ENCODE results near the gene ASTL. TPM values are rescaled to one million over a fixed set of nuclear protein-coding genes. Genes with fewer than 3 reads are reported as not detected.

ASTL gene
- total RNA-seq, 1 experiment from 2014 or later, result not detected

DNA sequence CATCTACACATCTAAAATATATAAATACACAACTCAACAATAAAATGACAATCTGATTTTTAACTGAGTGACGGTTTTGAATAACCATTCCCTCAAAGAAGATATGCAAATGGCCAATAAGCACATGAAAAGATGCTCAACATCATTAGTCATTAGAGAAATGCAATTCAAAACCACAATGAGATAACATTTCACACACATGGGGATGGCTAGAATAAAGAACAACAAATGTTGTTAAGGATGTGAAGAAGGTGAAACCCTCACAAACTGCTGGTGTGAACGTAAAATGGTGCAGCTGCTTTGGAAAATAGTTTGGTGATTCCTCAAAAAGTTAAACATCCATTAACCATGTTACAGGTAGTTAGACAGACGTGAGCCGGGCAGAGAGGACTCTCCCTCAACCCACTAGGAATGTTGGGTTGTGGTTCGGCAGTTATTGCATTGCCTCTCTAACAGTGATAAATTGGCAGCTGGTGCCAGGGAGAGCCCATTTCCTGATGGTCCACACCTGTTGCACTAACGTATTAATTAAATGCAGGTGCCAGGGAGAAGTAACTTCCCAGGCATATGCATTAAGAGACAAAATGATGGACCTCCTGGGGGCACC, 29.2 kb upstream of the ASTL start:
- ATAC-seq (no peak), DNase-seq (no peak)
- intact Hi-C loops (cut with micrococcal nuclease), result no loop called here
- no peaks in the 10 kb centered on the region for H4K20me1 ChIP-seq (ENCODE audit: low read length)
- no peaks in the 10 kb centered on the region for H3F3A ChIP-seq (ENCODE audit: low read length, unreplicated experiment)
- no TSS peak for BruUV-seq (replicated peaks)
- no peaks in the 10 kb centered on the region for H3K4me1 ChIP-seq (ENCODE audit: insufficient read depth, low read length)
- no peak overlapping the region for H3K4me2 ChIP-seq (ENCODE audit: low read length)
- no peak overlapping the region for H2AFZ ChIP-seq (ENCODE audit: low read length)
- no peaks in the 10 kb centered on the region for H3K79me2 ChIP-seq (ENCODE audit: low read length)
- no peak overlapping the region for H3K4me3 ChIP-seq (ENCODE audit: low read length)
- ChIA-PET CTCF (no interaction called here), POLR2A (ENCODE audit: unreplicated experiment) (no interaction called here)
- TF ChIP-seq, protein P1, sequence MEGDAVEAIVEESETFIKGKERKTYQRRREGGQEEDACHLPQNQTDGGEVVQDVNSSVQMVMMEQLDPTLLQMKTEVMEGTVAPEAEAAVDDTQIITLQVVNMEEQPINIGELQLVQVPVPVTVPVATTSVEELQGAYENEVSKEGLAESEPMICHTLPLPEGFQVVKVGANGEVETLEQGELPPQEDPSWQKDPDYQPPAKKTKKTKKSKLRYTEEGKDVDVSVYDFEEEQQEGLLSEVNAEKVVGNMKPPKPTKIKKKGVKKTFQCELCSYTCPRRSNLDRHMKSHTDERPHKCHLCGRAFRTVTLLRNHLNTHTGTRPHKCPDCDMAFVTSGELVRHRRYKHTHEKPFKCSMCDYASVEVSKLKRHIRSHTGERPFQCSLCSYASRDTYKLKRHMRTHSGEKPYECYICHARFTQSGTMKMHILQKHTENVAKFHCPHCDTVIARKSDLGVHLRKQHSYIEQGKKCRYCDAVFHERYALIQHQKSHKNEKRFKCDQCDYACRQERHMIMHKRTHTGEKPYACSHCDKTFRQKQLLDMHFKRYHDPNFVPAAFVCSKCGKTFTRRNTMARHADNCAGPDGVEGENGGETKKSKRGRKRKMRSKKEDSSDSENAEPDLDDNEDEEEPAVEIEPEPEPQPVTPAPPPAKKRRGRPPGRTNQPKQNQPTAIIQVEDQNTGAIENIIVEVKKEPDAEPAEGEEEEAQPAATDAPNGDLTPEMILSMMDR (conservative IDR thresholded peaks at IDR 0.05; ENCODE audit: low read depth, low read length), result no peak
- TF ChIP-seq EZH2 (IDR thresholded peaks at IDR 0.05; ENCODE audit: low read length, unreplicated experiment), result no peak
- no peaks in the 10 kb centered on the region for H3K36me3 ChIP-seq (ENCODE audit: low read depth, low read length)
- H3K27ac ChIP-seq (ENCODE audit: low read length), result no peak overlapping the region
- no peaks in the 10 kb centered on the region for H3K27me3 ChIP-seq (ENCODE audit: low read length)
- H3K9ac ChIP-seq (ENCODE audit: low read length), result no peak overlapping the region
- H3K9me3 ChIP-seq (ENCODE audit: low read length), result no peaks in the 10 kb centered on the region
- no peaks in the 10 kb centered on the region for H3K9me2 ChIP-seq (replicated peaks; ENCODE audit: low read length)

DNA sequence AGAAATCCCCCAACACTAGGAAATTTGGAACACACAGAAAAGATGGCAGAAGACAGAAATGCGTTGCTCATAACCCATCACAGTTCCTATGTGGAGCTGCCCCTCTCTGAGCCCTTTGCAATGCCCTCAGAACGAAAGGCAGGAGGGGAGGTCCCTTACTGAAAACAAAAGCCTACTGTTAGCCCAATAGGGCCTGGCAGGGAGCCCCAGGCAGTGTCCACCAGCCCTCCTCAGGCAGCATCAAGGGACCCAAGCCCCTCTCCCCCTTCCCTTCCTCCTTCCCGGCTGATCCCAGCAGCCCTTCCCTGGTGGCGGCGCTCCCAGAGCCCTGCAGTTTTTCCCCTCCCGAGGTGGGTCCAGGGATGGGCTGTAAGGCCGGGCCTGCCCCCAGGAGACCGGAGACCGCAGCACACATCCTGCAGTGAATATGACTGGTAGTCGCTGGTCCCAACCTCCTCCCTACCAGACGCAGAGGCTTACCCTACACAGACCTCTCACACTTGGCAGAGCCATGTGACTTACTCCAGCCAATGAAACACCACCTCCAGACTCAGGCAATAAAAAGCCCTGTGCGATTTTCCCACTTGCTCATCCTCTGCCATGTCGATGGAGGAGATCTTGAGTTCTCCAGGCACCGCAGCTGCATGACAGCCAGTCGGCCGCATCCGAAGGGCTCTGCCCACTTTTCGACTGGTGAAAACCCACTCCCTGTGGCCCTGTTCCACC, 26.3 kb upstream of the ASTL start:
- TF ChIP-seq EZH2 (IDR thresholded peaks at IDR 0.05; ENCODE audit: low read length, unreplicated experiment) (no peak), EZH2phosphoT487 (IDR thresholded peaks at IDR 0.05; ENCODE audit: borderline replicate concordance, low read length) (no peak)
- TF ChIP-seq, protein P1 (conservative IDR thresholded peaks at IDR 0.05; ENCODE audit: low read depth, low read length), result no peak
- Histone ChIP-seq H3K9me2 (replicated peaks; ENCODE audit: low read length) (no peaks in the 10 kb centered on the region), H3F3A (ENCODE audit: low read length, unreplicated experiment) (no peaks in the 10 kb centered on the region), H3K27ac (ENCODE audit: low read length) (no peak overlapping the region), H3K36me3 (ENCODE audit: low read depth, low read length) (no peaks in the 10 kb centered on the region), H3K4me3 (ENCODE audit: low read length) (no peak overlapping the region), H2AFZ (ENCODE audit: low read length) (no peak overlapping the region), H3K9ac (ENCODE audit: low read length) (no peak overlapping the region), H3K4me2 (ENCODE audit: low read length) (no peak overlapping the region), H3K4me1 (ENCODE audit: insufficient read depth, low read length) (no peaks in the 10 kb centered on the region), H3K79me2 (ENCODE audit: low read length) (no peaks in the 10 kb centered on the region), H3K27me3 (ENCODE audit: low read length) (no peaks in the 10 kb centered on the region), H4K20me1 (ENCODE audit: low read length) (no peaks in the 10 kb centered on the region), H3K9me3 (ENCODE audit: low read length) (no peaks in the 10 kb centered on the region)
- DNase-seq (no peak), ATAC-seq (no peak)
- intact Hi-C loops (cut with micrococcal nuclease), result no loop called here
- CTCF ChIA-PET, result no interaction called here
- POLR2A ChIA-PET (ENCODE audit: unreplicated experiment), result no interaction called here
- no TSS peak for BruUV-seq (replicated peaks)

DNA sequence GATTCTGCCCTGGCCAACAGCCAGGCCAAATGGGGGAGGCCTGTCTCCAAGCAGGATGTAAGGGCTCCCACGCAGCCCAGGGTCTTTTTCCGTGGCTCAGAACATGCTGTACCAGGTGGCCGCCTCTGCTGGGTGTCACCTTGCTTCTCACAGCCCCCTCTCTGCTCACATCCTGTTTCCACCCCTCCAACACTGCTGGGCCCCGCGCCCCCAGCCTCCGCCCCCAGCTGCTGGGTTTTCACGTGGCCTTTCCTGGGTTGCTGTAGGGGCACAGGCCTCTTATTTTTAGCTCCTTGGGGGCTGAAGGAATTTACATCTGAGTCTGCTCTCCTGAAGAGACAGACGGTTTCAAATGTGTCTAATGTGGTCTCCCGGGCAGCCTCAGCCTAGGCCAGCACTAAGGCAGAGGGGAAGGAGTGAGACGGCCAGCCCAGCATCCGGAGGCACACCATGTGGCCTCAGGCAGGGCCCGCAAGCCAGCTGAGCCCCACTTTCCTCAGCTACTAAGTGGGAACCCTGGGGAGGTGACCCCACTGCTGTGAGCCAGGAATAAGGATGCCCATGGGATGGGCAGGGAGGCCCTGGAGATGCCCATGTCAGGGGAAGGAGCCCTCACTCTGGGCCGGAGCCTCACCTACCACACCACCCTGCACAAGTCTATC, 25.6 kb upstream of the ASTL start:
- no peak for TF ChIP-seq EZH2phosphoT487 (IDR thresholded peaks at IDR 0.05; ENCODE audit: borderline replicate concordance, low read length)
- TF ChIP-seq, protein P1 (conservative IDR thresholded peaks at IDR 0.05; ENCODE audit: low read depth, low read length), result no peak
- TF ChIP-seq EZH2 (IDR thresholded peaks at IDR 0.05; ENCODE audit: low read length, unreplicated experiment), result no peak
- Histone ChIP-seq H2AFZ (ENCODE audit: low read length) (no peak overlapping the region), H3K9ac (ENCODE audit: low read length) (no peak overlapping the region), H3F3A (ENCODE audit: low read length, unreplicated experiment) (no peaks in the 10 kb centered on the region), H3K27me3 (ENCODE audit: low read length) (no peaks in the 10 kb centered on the region), H3K4me3 (ENCODE audit: low read length) (no peak overlapping the region), H3K4me2 (ENCODE audit: low read length) (no peak overlapping the region), H3K9me2 (replicated peaks; ENCODE audit: low read length) (no peaks in the 10 kb centered on the region), H3K79me2 (ENCODE audit: low read length) (no peaks in the 10 kb centered on the region), H3K9me3 (ENCODE audit: low read length) (no peaks in the 10 kb centered on the region), H4K20me1 (ENCODE audit: low read length) (no peaks in the 10 kb centered on the region), H3K4me1 (ENCODE audit: insufficient read depth, low read length) (no peaks in the 10 kb centered on the region), H3K36me3 (ENCODE audit: low read depth, low read length) (no peaks in the 10 kb centered on the region), H3K27ac (ENCODE audit: low read length) (no peak overlapping the region)
- CTCF ChIA-PET, result no interaction called here
- POLR2A ChIA-PET (ENCODE audit: unreplicated experiment), result no interaction called here
- DNase-seq (no peak), ATAC-seq (no peak)
- BruUV-seq (replicated peaks), result no TSS peak
- intact Hi-C loops (cut with micrococcal nuclease), result no loop called here

All from PC-3 (cell line).